AG09309 (cell line): Measurements from ENCODE around the gene ZNF593OS.

Source experiments
- DNase-seq: peaks from one replicate; pipeline ENCODE4 v3.0.0-alpha.2; 2010; ENCODE audit warnings: low read depth
- H3K4me3 ChIP-seq: 2 replicates; pipeline ENCODE4 v1.5.1; 2011; ENCODE audit warnings: mild to moderate bottlenecking, low read depth, low read length, moderate library complexity; ENCODE audit not compliant: control insufficient read depth
- TF ChIP-seq, protein P1 (sequence below): IDR thresholded peaks from 2 replicates; pipeline ENCODE4 v1.5.1; 2011; ENCODE audit warnings: mild to moderate bottlenecking, low read depth, low read length, inconsistent platforms; ENCODE audit not compliant: insufficient read depth, control insufficient read depth; ENCODE audit errors: missing control alignments

Gene ZNF593OS

DNA sequence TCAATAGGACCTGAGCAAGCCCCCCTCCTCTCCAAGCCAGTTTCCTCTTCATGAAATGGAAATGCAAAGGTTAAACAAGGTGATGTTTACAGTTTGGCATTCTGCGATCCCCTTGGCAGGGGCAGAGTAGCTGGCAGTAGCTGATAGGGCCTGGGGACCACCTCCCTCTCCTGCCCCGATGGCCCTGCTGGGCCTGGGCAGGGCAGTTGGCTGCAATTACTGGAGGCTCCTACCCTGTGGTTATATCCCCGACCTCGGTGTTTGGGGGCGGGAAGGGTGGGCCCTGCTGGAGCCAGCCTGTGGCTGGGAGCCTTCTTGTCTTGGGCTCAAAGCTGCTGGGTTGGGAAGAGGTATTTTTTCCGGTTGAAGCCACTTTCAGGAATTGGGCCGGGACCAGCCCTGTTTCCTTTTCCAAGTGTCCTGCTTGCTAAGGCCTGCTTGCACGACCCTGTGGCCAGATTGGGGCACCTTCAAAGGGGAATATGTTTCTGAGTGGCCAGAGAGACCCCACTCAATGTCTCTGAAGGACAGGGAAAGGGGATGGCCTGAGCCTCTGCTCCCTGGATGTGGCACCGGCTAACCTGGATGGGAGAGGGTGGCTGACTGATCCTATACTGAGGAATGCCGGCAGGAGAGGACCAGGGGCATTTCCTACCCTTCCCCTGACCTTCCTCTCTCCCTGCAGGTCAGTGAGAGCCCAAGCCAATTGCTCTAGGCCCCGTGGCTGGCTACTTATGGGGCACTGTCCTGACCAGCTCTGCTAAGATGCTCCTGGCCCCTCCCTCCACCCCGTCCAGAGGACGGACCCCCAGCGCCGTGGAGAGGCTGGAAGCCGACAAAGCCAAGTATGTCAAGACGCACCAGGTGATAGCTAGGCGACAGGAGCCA is 10.9 kb downstream of the ZNF593OS start:
- TF ChIP-seq, protein P1, sequence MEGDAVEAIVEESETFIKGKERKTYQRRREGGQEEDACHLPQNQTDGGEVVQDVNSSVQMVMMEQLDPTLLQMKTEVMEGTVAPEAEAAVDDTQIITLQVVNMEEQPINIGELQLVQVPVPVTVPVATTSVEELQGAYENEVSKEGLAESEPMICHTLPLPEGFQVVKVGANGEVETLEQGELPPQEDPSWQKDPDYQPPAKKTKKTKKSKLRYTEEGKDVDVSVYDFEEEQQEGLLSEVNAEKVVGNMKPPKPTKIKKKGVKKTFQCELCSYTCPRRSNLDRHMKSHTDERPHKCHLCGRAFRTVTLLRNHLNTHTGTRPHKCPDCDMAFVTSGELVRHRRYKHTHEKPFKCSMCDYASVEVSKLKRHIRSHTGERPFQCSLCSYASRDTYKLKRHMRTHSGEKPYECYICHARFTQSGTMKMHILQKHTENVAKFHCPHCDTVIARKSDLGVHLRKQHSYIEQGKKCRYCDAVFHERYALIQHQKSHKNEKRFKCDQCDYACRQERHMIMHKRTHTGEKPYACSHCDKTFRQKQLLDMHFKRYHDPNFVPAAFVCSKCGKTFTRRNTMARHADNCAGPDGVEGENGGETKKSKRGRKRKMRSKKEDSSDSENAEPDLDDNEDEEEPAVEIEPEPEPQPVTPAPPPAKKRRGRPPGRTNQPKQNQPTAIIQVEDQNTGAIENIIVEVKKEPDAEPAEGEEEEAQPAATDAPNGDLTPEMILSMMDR, result no peak
- H3K4me3 ChIP-seq, result no peak overlapping the region
- DNase-seq, result no peak

DNA sequence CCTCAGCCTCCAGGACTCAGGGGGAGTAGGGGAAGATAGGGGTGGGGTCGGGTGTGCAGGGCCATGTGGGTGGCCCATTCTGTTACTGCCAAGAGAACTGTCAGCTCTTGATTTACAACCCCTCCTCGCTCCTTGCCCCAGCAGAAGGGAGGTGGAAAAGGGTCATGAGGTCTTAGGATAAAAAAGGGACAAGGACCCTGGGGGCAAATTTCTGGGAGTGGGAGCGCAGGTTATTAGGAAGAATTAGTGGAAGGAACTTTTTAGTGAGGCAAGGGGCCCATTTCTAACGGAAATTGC is 11.9 kb downstream of the ZNF593OS start:
- TF ChIP-seq, protein P1, result no peak
- no peak overlapping the region for H3K4me3 ChIP-seq
- no peak for DNase-seq

DNA sequence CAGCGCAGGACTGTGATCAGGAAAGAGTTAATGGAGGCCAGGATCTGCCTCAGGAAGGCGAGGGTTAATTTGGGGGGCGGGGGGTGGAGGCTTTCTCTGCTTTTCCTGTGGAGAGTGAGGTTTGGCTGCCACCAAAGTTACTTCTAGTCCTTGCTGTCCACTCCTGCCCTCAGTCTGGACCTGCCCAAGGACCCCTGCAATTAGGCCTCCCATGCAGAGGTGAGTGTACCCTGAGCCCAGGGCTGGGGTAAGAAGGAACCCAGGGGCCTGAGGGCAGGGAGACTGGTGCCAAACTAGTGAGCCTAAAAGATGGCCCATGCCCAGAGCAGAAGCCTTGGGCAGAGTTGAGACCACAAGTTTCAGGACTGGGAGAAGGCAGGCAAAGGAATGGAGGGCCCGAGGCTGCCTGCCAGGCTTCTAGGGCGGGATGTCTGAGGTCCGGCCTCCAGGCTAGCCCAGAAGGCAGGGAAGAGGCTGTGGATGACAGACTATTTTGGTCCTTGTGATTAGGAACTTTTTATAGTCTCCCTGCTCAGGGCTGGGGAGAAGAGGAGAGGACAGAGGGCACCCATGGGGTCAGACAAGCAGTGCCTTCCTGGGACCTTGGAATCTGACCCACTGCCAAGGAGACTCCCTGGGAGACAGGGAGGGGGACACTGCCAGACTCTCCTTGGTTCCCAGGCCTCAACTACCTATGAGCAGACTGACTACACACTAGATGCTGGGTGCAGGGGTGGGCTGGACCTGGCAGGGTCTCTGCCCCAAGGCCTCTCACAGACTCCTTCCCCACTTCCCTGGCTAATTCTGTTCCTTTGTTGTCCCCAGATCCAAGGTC is 12.5 kb downstream of the ZNF593OS start, which contains the start of gene FAM110D:
Gene FAM110D, plus strand, starts transcription at position 172 of the 835 bp plus-strand sequence. CDS start 2,213 bp downstream, outside the sequence.
- TF ChIP-seq, protein P1, result no peak
- DNase-seq, result no peak
- H3K4me3 ChIP-seq, result no peak within 1 kb of the TSS

DNA sequence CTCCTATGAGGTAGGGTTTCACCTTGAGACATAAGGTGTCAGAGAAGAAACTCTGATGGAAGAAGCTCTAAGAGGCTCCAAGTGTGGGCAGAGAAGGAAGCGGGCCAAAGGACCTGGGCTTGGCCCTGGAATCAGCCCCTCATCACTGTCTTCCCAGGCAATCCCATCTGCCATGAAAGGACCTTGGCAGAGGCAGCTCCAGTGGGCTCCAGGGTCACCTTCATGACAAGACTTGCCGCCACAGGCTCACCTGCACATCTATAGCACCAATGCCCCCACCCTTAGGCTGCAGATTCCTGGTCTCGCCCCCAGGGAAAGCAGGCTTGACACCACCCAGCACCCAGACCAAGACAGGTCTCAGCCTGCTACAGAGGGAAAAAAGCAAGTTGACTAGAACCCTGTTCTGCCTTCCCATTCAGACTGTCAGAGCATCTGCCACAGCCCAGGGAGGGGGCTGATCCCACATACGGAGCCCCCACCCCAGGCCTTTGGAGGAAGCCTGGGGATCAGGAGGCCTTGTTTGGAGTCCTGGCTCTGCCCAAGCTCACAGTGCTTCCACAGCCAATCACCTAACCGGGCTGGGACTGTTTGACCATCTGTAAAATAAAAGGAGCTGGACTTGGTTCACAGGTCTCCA is 13.2 kb downstream of the ZNF593OS start:
- TF ChIP-seq, protein P1, result no peak

DNA sequence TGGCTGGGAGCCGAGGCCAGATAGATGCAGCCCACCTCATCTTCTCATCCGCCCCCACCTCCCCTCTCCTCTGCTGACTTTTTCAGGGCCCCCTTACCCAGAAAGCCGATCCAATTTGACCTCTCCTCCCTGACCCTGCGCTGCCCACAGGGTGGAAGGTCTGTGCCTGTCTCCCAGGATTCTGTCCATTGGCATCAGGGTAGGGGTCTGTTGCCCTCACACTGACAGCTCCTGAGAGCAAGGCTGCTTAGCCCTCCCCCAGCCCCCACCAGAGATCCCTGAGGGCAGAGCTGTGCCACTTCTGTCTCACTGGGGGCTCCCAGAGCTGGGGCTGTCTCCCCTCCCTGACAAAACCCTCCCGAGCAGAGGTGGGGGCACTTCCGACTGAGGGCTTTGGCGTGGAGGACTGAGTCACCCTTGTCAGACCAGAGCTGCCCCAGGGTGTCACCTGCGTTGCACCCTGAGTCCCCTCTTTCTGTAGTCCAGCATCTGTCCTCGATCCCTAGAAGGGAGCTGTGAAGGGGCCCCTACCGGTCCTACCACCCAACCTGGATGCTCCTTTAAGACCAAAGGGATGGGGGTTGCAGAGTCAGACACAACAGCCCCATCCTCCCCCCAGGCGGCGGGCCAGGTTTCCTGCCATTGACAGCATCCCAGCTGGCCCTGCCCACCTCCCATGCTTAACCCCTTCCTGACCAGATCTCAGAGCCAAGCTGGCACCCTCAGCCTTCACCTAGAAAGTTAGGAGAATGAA is 15.2 kb downstream of the ZNF593OS start:
- no peak for DNase-seq
- H3K4me3 ChIP-seq, result no peak overlapping the region
- TF ChIP-seq, protein P1, result no peak

More for the DNA sequence above, 13.2 kb downstream of the ZNF593OS start:
- DNase-seq, result no peak
- H3K4me3 ChIP-seq, result no peak overlapping the region
